Liver (tissue), 9 donors: Measurements from ENCODE around the gene RAP1B. TPM values are rescaled to one million over a fixed set of nuclear protein-coding genes. Genes with fewer than 3 reads are reported as not detected.

Experiments
- DNase-seq: peaks from one replicate; pipeline ENCODE4 v3.0.0-alpha.2; 2017; ENCODE audit warnings: low spot score
- H3K27ac ChIP-seq, 2 donors: one replicate each; pipeline ENCODE4 v1.7.0; 2013; ENCODE audit warnings: inconsistent platforms in 2 of 2, low read length in 2 of 2, control low read depth in 1 of 2, low read depth in 1 of 2, mild to moderate bottlenecking in 1 of 2
- H3K27me3 ChIP-seq, 4 donors: one replicate each; pipeline versions ENCODE4 v1.6.1 to v1.7.0; 2013; ENCODE audit warnings: low read length in 3 of 4, inconsistent platforms in 1 of 4, mild to moderate bottlenecking in 1 of 4, moderate library complexity in 1 of 4; ENCODE audit not compliant: control insufficient read depth in 4 of 4, insufficient read depth in 4 of 4
- H3K36me3 ChIP-seq, 4 donors: one replicate each; pipeline versions ENCODE4 v1.6.1 to v1.7.0; 2013; ENCODE audit warnings: low read length in 3 of 4, mild to moderate bottlenecking in 3 of 4, low read depth in 1 of 4, moderate library complexity in 1 of 4; ENCODE audit not compliant: control insufficient read depth in 4 of 4, insufficient read depth in 3 of 4
- H3K4me1 ChIP-seq, 4 donors: one replicate each; pipeline versions ENCODE4 v1.6.1 to v1.7.0; 2013; ENCODE audit warnings: low read length in 3 of 4, mild to moderate bottlenecking in 3 of 4, moderate library complexity in 1 of 4; ENCODE audit not compliant: control insufficient read depth in 4 of 4, insufficient read depth in 4 of 4
- H3K4me3 ChIP-seq, 3 donors: one replicate each; pipeline versions ENCODE4 v1.6.1 to v1.7.0; 2013; ENCODE audit warnings: low read length in 3 of 3, control low read depth in 1 of 3, low read depth in 1 of 3, mild to moderate bottlenecking in 1 of 3
- H3K9ac ChIP-seq, 2 donors: one replicate each; pipeline ENCODE4 v1.7.0; 2013; ENCODE audit warnings: low read length in 2 of 2, mild to moderate bottlenecking in 2 of 2, moderate library complexity in 2 of 2, control low read depth in 1 of 2, low read depth in 1 of 2
- H3K9me3 ChIP-seq, 4 donors: one replicate each; pipeline versions ENCODE4 v1.6.1 to v1.7.0; 2013; ENCODE audit warnings: low read length in 3 of 4; ENCODE audit not compliant: control insufficient read depth in 4 of 4
- ATF3 ChIP-seq: IDR thresholded peaks from 2 replicates; pipeline ENCODE4 v1.6.1; 2016; ENCODE audit warnings: antibody characterized with exemption
- CTCF ChIP-seq: fragments of 150-350 bp; IDR thresholded peaks from 2 replicates; pipeline ENCODE4 v1.5.1; 2017; ENCODE audit warnings: improper control_type of control experiment, low read depth, low read length; ENCODE audit not compliant: missing input control
- FOXA1 ChIP-seq: IDR thresholded peaks from 2 replicates; pipeline ENCODE4 v1.6.1; 2016; ENCODE audit warnings: antibody characterized with exemption
- FOXA2 ChIP-seq: IDR thresholded peaks from 2 replicates; pipeline ENCODE4 v1.6.1; 2016; ENCODE audit warnings: antibody characterized with exemption
- HNF4G ChIP-seq: IDR thresholded peaks from 2 replicates; pipeline ENCODE4 v1.6.1; 2016; ENCODE audit warnings: antibody characterized with exemption
- MAX ChIP-seq: IDR thresholded peaks from 2 replicates; pipeline ENCODE4 v1.6.1; 2016; ENCODE audit warnings: antibody characterized with exemption
- NR2F2 ChIP-seq: IDR thresholded peaks from 2 replicates; pipeline ENCODE4 v1.6.1; 2016; ENCODE audit warnings: antibody characterized with exemption
- SP1 ChIP-seq: IDR thresholded peaks from 2 replicates; pipeline ENCODE4 v1.6.1; 2018; ENCODE audit warnings: antibody characterized with exemption, mild to moderate bottlenecking
- TAF1 ChIP-seq: conservative IDR thresholded peaks from 2 replicates; pipeline ENCODE4 v1.6.1; 2016; ENCODE audit warnings: antibody characterized with exemption, mild to moderate bottlenecking
- YY1 ChIP-seq: IDR thresholded peaks from 2 replicates; pipeline ENCODE4 v1.6.1; 2016; ENCODE audit warnings: antibody characterized with exemption, mild to moderate bottlenecking
- WGBS: extraction: QIAGEN DNeasy Blood & Tissue Kit; methylation state at CpG from one replicate; pipeline ENCODE4 v1.1.7; 2013; 5-methylcytosine and 5-hydroxymethylcytosine counted together
- polyA plus RNA-seq, 2 donors: library from polyadenylated mRNA; stranded (reverse) in 1 of 2; unstranded in 1 of 2; fragments of 200-250 nt in 1 of 2; fragments of >200 nt in 1 of 2; fragmentation: Nextera tagmentation in 1 of 2; extraction: Ambion mirVana in 1 of 2; gene quantifications; one replicate each; pipeline versions ENCODE4 v1.2.1 to v1.2.3, GENCODE V29; 2013 to 2015
- total RNA-seq, 2 donors: library from RNA; depleted of rRNA; stranded (reverse); fragments of >200 nt; gene quantifications; one replicate each; pipeline ENCODE4 v1.2.3, GENCODE V29; 2014
- donor health status: healthy.
- donor health status: healthy.
- donor health status: healthy.
- donor health status: healthy.
- donor health status: healthy.

The RAP1B gene
- total and polyA plus RNA-seq, 4 donors = 56.2 to 123 (median 72.4) TPM

- no peaks in the 10 kb centered on the region for H3K9me3 ChIP-seq
- WGBS = 82% methylated on average over 4 of the region's 4 CpGs
- DNase-seq = no peak
Observed at GRCh38 chr12:68617160-68617926, 6.6 kb downstream of the RAP1B start.

GRCh38 chr12:68619541-68619940, 8.8 kb downstream of the RAP1B start:
- Histone ChIP-seq H3K9me3 (no peaks in the 10 kb centered on the region), H3K9ac (no peak overlapping the region), H3K27ac (no peak overlapping the region), H3K4me3 (no peak overlapping the region), H3K27me3 (no peaks in the 10 kb centered on the region), H3K4me1 (peaks cover 10 to 41% (median 31%) of the 10 kb centered on the region in 4 donors), H3K36me3 (no peaks in the 10 kb centered on the region)
- TF ChIP-seq HNF4G = no peak
- no peak for TF ChIP-seq TAF1
- TF ChIP-seq MAX = no peak
- no peak for TF ChIP-seq CTCF
- no peak for DNase-seq

More at GRCh38 chr12:68617160-68617926, 6.6 kb downstream of the RAP1B start:
- Histone ChIP-seq H3K27ac (no peak overlapping the region), H3K9ac (peak overlapping the region in 1 of 2 donors; percentile 53), H3K36me3 (no peaks in the 10 kb centered on the region), H3K27me3 (no peaks in the 10 kb centered on the region), H3K4me3 (no peak overlapping the region), H3K4me1 (peaks cover 15 to 61% (median 42%) of the 10 kb centered on the region in 4 donors)
- no peak for TF ChIP-seq MAX
- TF ChIP-seq FOXA2 = no peak
- TF ChIP-seq YY1 = no peak
- no peak for TF ChIP-seq SP1
- no peak for TF ChIP-seq ATF3
- no peak for TF ChIP-seq FOXA1

GRCh38 chr12:68620519-68621471, 10.1 kb downstream of the RAP1B start:
- no peaks in the 10 kb centered on the region for H3K27me3 ChIP-seq
- no peak overlapping the region for H3K9ac ChIP-seq

More at GRCh38 chr12:68620519-68621471, 10.1 kb downstream of the RAP1B start:
- no peak overlapping the region for H3K4me3 ChIP-seq
- H3K4me1 ChIP-seq = peaks cover 8 to 32% (median 27%) of the 10 kb centered on the region in 4 donors
- DNase-seq = no peak
- no peak for TF ChIP-seq NR2F2
- 81% methylated on average over 10 of the region's 10 CpGs for WGBS
- no peaks in the 10 kb centered on the region for H3K36me3 ChIP-seq
- no peaks in the 10 kb centered on the region for H3K9me3 ChIP-seq
- H3K27ac ChIP-seq = no peak overlapping the region
